ENCODE results near the gene ZNHIT2.

The ZNHIT2 gene

DNA sequence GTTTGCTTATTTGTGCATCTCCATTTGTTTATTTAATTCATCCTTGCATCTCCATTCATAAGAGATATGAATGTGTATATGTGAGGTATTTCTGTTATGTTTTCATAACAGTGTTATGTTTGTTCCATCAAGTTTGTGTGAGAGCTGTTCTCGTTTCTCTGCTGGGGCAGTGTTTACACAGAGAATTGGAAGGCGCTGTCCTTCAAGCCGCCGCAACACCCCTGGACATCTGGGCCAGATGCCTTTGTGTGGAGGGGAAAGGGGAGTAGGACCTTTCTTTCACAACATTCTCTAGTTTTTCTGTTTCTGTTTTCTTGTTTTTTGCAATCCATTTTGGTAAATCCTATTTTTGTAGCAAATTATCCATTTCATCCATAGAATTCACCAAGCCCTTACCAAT lies 12.9 kb downstream of the ZNHIT2 start:
- H3K36me3 ChIP-seq (ENCODE audit: control insufficient read depth in 1 of 2, insufficient read depth in 2 of 2, low read length in 2 of 2): peaks cover 10 to 31% of the 10 kb centered on the region in 2 donors
- H3K9ac ChIP-seq (ENCODE audit: low read depth in 1 of 2, low read length in 2 of 2): no peak overlapping the region
- no peak overlapping the region for H3K4me3 ChIP-seq (ENCODE audit: low read depth in 1 of 2, low read length in 2 of 2)
- H3K27ac ChIP-seq (ENCODE audit: low read depth, low read length): no peak overlapping the region
- H3K4me1 ChIP-seq (ENCODE audit: control insufficient read depth in 1 of 2, insufficient read depth in 2 of 2, low read length in 2 of 2): peaks cover 0 to 4% of the 10 kb centered on the region in 2 donors
- no peaks in the 10 kb centered on the region for H3K27me3 ChIP-seq (ENCODE audit: control insufficient read depth in 1 of 2, insufficient read depth in 2 of 2, low read length in 2 of 2)
- no peaks in the 10 kb centered on the region for H3K9me3 ChIP-seq (ENCODE audit: control insufficient read depth in 1 of 2, low read length in 2 of 2)

DNA sequence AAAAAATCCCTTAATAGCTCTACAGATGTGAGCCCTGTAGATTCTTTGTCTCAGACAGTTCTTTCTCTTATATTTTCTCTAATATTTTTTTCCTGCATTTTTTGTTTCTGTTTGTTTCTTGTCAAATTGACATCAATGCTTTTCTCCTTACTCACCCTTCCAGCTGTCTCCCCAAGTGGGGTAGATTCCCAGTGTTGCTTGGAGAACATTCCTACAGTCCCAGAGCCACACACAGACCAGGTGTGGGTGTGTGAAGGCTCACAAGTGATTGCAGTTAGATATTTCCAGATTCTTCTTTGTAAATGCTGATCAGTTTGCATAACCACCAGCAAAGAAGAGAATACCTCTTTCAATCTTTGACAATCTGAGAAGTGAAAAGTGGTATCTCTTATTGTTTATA lies 14.0 kb downstream of the ZNHIT2 start:
- H3K27me3 ChIP-seq (ENCODE audit: control insufficient read depth in 1 of 2, insufficient read depth in 2 of 2, low read length in 2 of 2): no peaks in the 10 kb centered on the region
- no peaks in the 10 kb centered on the region for H3K9me3 ChIP-seq (ENCODE audit: control insufficient read depth in 1 of 2, low read length in 2 of 2)
- H3K36me3 ChIP-seq (ENCODE audit: control insufficient read depth in 1 of 2, insufficient read depth in 2 of 2, low read length in 2 of 2): peaks cover 8 to 26% of the 10 kb centered on the region in 2 donors
- H3K9ac ChIP-seq (ENCODE audit: low read depth in 1 of 2, low read length in 2 of 2): no peak overlapping the region
- no peak overlapping the region for H3K27ac ChIP-seq (ENCODE audit: low read depth, low read length)
- peaks cover 0 to 4% of the 10 kb centered on the region in 2 donors for H3K4me1 ChIP-seq (ENCODE audit: control insufficient read depth in 1 of 2, insufficient read depth in 2 of 2, low read length in 2 of 2)
- no peak overlapping the region for H3K4me3 ChIP-seq (ENCODE audit: low read depth in 1 of 2, low read length in 2 of 2)

DNA sequence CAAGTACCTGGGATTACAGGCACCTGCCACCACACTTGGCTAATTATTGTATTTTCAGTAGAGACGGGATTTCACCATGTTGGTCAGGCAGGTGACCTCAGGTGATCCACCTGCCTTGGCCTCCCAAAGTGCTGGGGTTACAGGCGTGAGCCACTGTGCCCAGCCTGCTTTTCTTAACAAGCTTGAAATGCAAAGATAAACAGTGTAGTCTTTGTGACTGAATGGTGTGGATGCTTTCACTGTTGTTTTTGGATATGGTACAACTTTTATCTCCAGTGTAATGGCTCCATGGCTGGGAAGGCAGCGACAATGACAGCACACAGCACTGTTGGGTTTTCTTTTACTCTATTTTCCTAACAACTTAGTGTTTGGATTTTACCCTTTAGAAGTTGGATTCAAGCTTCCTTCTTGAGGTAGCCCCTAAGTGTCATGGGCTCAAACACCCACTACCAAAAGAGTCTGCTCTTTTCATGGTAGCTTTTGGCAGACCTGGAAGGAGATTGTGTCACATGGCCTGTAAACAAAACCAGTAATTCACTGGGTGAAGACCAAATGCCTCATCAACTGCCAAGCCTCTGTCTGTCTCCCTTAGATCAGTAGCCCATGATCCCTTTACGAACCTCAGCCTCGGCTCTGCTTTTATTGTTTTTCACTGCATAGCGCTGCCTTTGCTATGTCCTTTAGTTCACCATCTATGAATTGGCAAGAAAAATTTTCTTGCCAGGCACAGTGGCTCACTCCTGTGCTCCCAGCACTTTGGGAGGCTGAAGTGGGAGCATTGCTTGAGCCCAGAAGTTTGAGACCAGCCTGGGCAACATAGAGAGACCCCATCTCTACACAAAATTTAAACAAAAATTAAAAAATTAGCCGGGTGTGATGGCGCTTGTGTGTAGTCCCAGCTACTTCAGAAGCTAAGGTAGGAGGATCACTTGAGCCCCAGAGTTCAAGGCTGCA lies 15.1 kb downstream of the ZNHIT2 start:
- Histone ChIP-seq H3K36me3 (ENCODE audit: control insufficient read depth in 1 of 2, insufficient read depth in 2 of 2, low read length in 2 of 2) (peaks cover 4 to 23% of the 10 kb centered on the region in 2 donors), H3K4me1 (ENCODE audit: control insufficient read depth in 1 of 2, insufficient read depth in 2 of 2, low read length in 2 of 2) (peaks cover 0 to 4% of the 10 kb centered on the region in 2 donors), H3K27me3 (ENCODE audit: control insufficient read depth in 1 of 2, insufficient read depth in 2 of 2, low read length in 2 of 2) (no peaks in the 10 kb centered on the region), H3K9me3 (ENCODE audit: control insufficient read depth in 1 of 2, low read length in 2 of 2) (no peaks in the 10 kb centered on the region), H3K4me3 (ENCODE audit: low read depth in 1 of 2, low read length in 2 of 2) (no peak overlapping the region), H3K9ac (ENCODE audit: low read depth in 1 of 2, low read length in 2 of 2) (no peak overlapping the region), H3K27ac (ENCODE audit: low read depth, low read length) (no peak overlapping the region)

DNA sequence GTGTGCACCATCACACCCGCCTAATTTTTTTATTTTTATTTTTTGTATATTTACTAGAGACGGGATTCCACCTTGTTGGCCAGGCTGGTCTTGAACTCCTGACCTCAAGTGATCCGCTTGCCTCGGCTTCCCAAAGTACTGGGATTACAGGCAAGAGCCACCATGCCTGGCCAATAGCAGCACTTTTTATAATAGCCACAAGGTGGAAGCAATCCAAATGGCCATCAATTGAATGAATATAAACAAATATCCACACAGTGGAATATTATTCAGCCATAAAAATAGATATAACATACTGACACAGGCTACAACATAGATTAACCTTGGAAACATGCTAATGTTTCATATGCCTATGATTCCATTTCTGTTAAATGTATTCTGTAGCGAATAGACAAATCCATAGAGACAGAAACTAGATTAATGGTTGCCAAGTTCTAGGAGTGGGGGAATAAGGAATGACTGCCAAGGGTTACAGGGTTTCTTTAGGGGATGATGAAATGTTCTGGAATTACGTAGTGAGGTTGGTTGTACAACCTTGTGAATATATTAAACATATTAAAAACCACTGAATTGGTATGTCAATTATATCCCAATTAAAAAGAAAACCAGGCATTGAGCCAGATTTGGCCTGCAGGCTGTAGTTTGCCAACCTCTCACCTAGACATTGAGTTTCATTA lies 16.7 kb downstream of the ZNHIT2 start:
- H3K4me3 ChIP-seq (ENCODE audit: low read depth in 1 of 2, low read length in 2 of 2): no peak overlapping the region
- no peak overlapping the region for H3K9ac ChIP-seq (ENCODE audit: low read depth in 1 of 2, low read length in 2 of 2)
- peaks cover 7 to 9% of the 10 kb centered on the region in 2 donors for H3K4me1 ChIP-seq (ENCODE audit: control insufficient read depth in 1 of 2, insufficient read depth in 2 of 2, low read length in 2 of 2)

DNA sequence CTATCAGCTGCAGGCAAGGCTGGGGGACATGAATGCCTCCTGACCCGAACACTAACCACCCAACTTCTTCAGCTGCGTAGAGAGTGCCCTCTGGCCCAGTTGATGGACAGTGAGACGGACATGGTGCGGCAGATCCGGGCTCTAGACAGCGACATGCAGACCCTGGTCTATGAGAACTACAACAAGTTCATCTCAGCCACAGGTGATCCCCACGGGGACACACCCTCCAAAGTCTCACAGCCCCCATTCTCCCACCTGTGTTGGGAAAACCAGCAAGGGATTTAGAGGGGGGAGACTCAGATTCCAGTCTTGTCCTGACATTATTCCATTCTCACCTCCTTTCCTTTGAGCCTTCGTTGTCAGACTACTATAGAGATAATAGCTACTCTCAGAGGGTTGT lies 20.6 kb downstream of the ZNHIT2 start:
- H3K4me3 ChIP-seq (ENCODE audit: low read depth in 1 of 2, low read length in 2 of 2): peak overlapping the region; percentile 79 to 94
- peaks cover 0 to 12% of the 10 kb centered on the region in 2 donors for H3K36me3 ChIP-seq (ENCODE audit: control insufficient read depth in 1 of 2, insufficient read depth in 2 of 2, low read length in 2 of 2)
- peak overlapping the region; percentile 36 to 58 for H3K9ac ChIP-seq (ENCODE audit: low read depth in 1 of 2, low read length in 2 of 2)
- H3K27me3 ChIP-seq (ENCODE audit: control insufficient read depth in 1 of 2, insufficient read depth in 2 of 2, low read length in 2 of 2): no peaks in the 10 kb centered on the region
- H3K9me3 ChIP-seq (ENCODE audit: control insufficient read depth in 1 of 2, low read length in 2 of 2): no peaks in the 10 kb centered on the region
- H3K27ac ChIP-seq (ENCODE audit: low read depth, low read length): peak overlapping the region; percentile 89
- H3K4me1 ChIP-seq (ENCODE audit: control insufficient read depth in 1 of 2, insufficient read depth in 2 of 2, low read length in 2 of 2): peaks cover 9% of the 10 kb centered on the region in 2 donors

More for the DNA sequence above, 16.7 kb downstream of the ZNHIT2 start:
- H3K9me3 ChIP-seq (ENCODE audit: control insufficient read depth in 1 of 2, low read length in 2 of 2): no peaks in the 10 kb centered on the region
- peaks cover 0 to 16% of the 10 kb centered on the region in 2 donors for H3K36me3 ChIP-seq (ENCODE audit: control insufficient read depth in 1 of 2, insufficient read depth in 2 of 2, low read length in 2 of 2)
- no peaks in the 10 kb centered on the region for H3K27me3 ChIP-seq (ENCODE audit: control insufficient read depth in 1 of 2, insufficient read depth in 2 of 2, low read length in 2 of 2)
- no peak overlapping the region for H3K27ac ChIP-seq (ENCODE audit: low read depth, low read length)

DNA sequence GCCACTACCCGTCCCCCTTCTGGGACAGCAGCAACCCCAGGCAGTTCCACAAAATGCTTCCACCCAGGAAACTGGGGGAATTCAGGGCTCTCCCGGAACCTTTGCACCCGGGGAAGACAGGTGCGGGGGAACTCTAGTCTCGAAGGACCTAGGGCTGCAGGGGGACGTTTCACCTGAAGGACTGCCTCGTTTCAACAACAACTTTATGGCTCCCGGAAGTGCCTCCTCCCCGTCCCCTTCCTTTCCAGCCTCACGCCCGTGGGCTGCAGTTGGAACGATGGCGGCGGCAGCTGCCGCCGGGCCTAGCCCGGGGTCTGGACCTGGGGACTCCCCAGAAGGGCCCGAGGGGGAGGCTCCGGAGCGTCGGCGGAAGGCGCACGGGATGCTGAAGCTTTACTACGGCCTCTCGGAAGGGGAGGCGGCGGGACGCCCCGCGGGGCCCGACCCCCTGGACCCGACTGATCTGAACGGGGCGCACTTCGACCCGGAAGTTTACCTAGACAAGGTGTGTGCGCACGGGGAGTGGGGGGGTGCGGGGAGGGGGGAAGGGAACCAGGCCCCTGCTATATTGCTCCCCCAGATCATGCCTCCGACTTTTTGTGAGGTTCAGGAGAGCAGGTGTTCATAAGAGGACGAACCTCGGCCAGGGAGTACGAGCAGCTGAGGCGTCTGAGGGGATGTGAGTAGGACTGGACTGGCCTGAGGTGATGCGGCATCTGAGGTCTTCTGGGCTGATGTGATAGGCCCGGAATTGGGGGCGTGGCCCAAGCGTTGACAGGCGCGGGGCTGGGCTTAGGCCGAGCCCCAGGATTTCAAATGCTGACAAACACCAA lies 21.3 kb downstream of the ZNHIT2 start, which contains the start of gene VPS51:
Gene VPS51, plus strand, starts transcription at position 241 of the 833 bp plus-strand sequence. Its CDS starts 37 bp downstream, at position 278.
- Histone ChIP-seq H3K4me1 (ENCODE audit: control insufficient read depth in 1 of 2, insufficient read depth in 2 of 2, low read length in 2 of 2) (peaks cover 9% of the 10 kb centered on the region in 2 donors), H3K4me3 (ENCODE audit: low read depth in 1 of 2, low read length in 2 of 2) (peak within 1 kb of the TSS; percentile 79 to 94), H3K27me3 (ENCODE audit: control insufficient read depth in 1 of 2, insufficient read depth in 2 of 2, low read length in 2 of 2) (no peaks in the 10 kb centered on the region), H3K9ac (ENCODE audit: low read depth in 1 of 2, low read length in 2 of 2) (peak within 1 kb of the TSS; percentile 58 to 77), H3K36me3 (ENCODE audit: control insufficient read depth in 1 of 2, insufficient read depth in 2 of 2, low read length in 2 of 2) (peaks cover 0 to 12% of the 10 kb centered on the region in 2 donors), H3K27ac (ENCODE audit: low read depth, low read length) (peak within 1 kb of the TSS; percentile 89), H3K9me3 (ENCODE audit: control insufficient read depth in 1 of 2, low read length in 2 of 2) (no peaks in the 10 kb centered on the region)

DNA sequence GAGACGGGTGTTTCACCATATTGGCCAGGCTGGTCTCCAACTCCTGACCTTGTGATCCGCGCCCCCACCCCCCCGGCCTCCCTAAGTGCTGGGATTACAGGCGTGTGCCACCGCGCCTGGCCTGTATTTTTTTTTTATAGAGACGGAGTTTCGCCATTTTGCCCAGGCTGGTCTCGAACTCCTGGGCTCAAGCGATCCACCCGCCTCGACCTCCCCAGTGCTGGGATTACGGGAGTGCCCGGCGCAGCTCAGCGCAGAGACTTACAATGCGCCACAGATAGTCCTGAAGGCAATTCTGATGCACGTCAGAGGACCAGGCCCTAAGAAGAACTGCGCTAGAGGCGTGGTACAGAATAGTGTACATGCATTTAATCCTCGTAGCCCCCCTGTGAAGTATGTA lies 22.1 kb downstream of the ZNHIT2 start:
- no peak overlapping the region for H3K27ac ChIP-seq (ENCODE audit: low read depth, low read length)

DNA sequence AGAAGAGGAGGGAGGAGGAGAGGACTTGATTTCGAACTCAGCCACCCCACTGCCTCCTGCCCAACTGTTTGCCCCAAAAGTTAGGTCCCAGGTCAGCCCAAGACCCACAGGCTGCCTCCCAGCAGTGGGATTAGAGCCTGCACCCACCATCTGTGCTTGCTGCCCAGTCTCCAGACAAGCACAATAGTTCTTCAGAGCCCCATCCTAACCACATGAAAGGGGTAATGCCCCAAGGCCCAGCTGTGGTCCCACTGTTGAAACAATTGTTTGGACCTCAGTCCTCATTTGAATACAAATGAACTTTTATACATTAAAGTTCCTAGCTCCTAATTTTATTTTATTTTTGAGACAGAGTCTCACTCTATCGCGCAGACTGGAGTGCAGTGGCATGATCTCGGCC lies 26.9 kb downstream of the ZNHIT2 start:
- no peaks in the 10 kb centered on the region for H3K9me3 ChIP-seq (ENCODE audit: control insufficient read depth in 1 of 2, low read length in 2 of 2)
- H3K4me1 ChIP-seq (ENCODE audit: control insufficient read depth in 1 of 2, insufficient read depth in 2 of 2, low read length in 2 of 2): peaks cover under 1 to 3% of the 10 kb centered on the region in 2 donors
- peaks cover 18 to 43% of the 10 kb centered on the region in 2 donors for H3K36me3 ChIP-seq (ENCODE audit: control insufficient read depth in 1 of 2, insufficient read depth in 2 of 2, low read length in 2 of 2)
- no peaks in the 10 kb centered on the region for H3K27me3 ChIP-seq (ENCODE audit: control insufficient read depth in 1 of 2, insufficient read depth in 2 of 2, low read length in 2 of 2)
- H3K9ac ChIP-seq (ENCODE audit: low read depth in 1 of 2, low read length in 2 of 2): no peak overlapping the region
- H3K4me3 ChIP-seq (ENCODE audit: low read depth in 1 of 2, low read length in 2 of 2): no peak overlapping the region
- no peak overlapping the region for H3K27ac ChIP-seq (ENCODE audit: low read depth, low read length)

More for the DNA sequence above, 22.1 kb downstream of the ZNHIT2 start:
- Histone ChIP-seq H3K9me3 (ENCODE audit: control insufficient read depth in 1 of 2, low read length in 2 of 2) (no peaks in the 10 kb centered on the region), H3K9ac (ENCODE audit: low read depth in 1 of 2, low read length in 2 of 2) (peak overlapping the region; percentile 35 to 77), H3K4me1 (ENCODE audit: control insufficient read depth in 1 of 2, insufficient read depth in 2 of 2, low read length in 2 of 2) (peaks cover 9% of the 10 kb centered on the region in 2 donors), H3K27me3 (ENCODE audit: control insufficient read depth in 1 of 2, insufficient read depth in 2 of 2, low read length in 2 of 2) (no peaks in the 10 kb centered on the region), H3K4me3 (ENCODE audit: low read depth in 1 of 2, low read length in 2 of 2) (peak overlapping the region; percentile 79 to 94), H3K36me3 (ENCODE audit: control insufficient read depth in 1 of 2, insufficient read depth in 2 of 2, low read length in 2 of 2) (peaks cover 0 to 12% of the 10 kb centered on the region in 2 donors)

DNA sequence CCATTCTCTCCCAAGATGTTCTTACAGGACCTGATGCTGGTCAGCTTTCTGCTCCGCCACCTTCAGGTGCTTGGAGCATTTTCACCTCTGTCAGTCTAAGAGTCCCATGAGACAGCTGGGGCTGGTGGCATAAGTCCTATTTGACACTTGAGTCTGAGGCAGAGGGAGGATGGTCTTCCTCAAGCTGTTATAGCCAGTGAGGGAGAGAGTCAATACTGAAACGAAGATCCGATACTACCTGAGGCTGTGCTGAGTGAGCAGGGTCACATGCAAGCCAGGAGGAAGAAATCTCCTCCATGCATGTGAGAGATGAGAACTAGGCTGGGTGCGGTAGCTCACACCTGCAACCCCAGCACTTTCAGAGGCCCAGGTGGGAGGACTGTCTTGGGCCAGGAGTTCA lies 27.9 kb downstream of the ZNHIT2 start:
- H3K27me3 ChIP-seq (ENCODE audit: control insufficient read depth in 1 of 2, insufficient read depth in 2 of 2, low read length in 2 of 2): no peaks in the 10 kb centered on the region
- H3K4me1 ChIP-seq (ENCODE audit: control insufficient read depth in 1 of 2, insufficient read depth in 2 of 2, low read length in 2 of 2): peaks cover 10 to 12% of the 10 kb centered on the region in 2 donors
- no peak overlapping the region for H3K9ac ChIP-seq (ENCODE audit: low read depth in 1 of 2, low read length in 2 of 2)
- H3K36me3 ChIP-seq (ENCODE audit: control insufficient read depth in 1 of 2, insufficient read depth in 2 of 2, low read length in 2 of 2): peaks cover 22 to 46% of the 10 kb centered on the region in 2 donors
- H3K9me3 ChIP-seq (ENCODE audit: control insufficient read depth in 1 of 2, low read length in 2 of 2): no peaks in the 10 kb centered on the region
- H3K27ac ChIP-seq (ENCODE audit: low read depth, low read length): no peak overlapping the region
- no peak overlapping the region for H3K4me3 ChIP-seq (ENCODE audit: low read depth in 1 of 2, low read length in 2 of 2)

Data from duodenal mucosa (tissue), 2 donors.